Small intestine (tissue), 7 donors: ENCODE measurements around the gene ESX1. TPM values are rescaled to one million over a fixed set of nuclear protein-coding genes. Genes with fewer than 3 reads are reported as not detected.

Experiments used
- DNase-seq, 2 donors: peaks; one replicate each; pipeline versions ENCODE4 v3.0.0 to v3.0.0-alpha.2; 2013
- FAIRE-seq: peaks from 2 replicates; lab custom pipeline; 2012; peaks lifted over from hg19 to GRCh38; lab: Jason Lieb, UNC
- H3K27ac ChIP-seq, 3 donors: one replicate each; pipeline ENCODE4 v1.5.1; 2013; ENCODE audit warnings: low read length in 2 of 3, mild to moderate bottlenecking in 2 of 3, control low read depth in 1 of 3, inconsistent platforms in 1 of 3, low read depth in 1 of 3, moderate library complexity in 1 of 3
- H3K27me3 ChIP-seq, 3 donors: one replicate each; pipeline ENCODE4 v1.6.1; 2013; ENCODE audit warnings: low read length in 3 of 3, inconsistent platforms in 1 of 3; ENCODE audit not compliant: control insufficient read depth in 3 of 3, insufficient read depth in 3 of 3
- H3K36me3 ChIP-seq, 3 donors: one replicate each; pipeline ENCODE4 v1.6.1; 2013; ENCODE audit warnings: low read length in 3 of 3, inconsistent platforms in 1 of 3, low read depth in 1 of 3, mild to moderate bottlenecking in 1 of 3, moderate library complexity in 1 of 3; ENCODE audit not compliant: control insufficient read depth in 3 of 3, insufficient read depth in 2 of 3
- H3K4me1 ChIP-seq, 3 donors: one replicate each; pipeline ENCODE4 v1.6.1; 2013; ENCODE audit warnings: low read length in 2 of 3, inconsistent platforms in 1 of 3, low read depth in 1 of 3, mild to moderate bottlenecking in 1 of 3, moderate library complexity in 1 of 3; ENCODE audit not compliant: control insufficient read depth in 3 of 3, insufficient read depth in 2 of 3
- H3K4me3 ChIP-seq, 3 donors: one replicate each; pipeline ENCODE4 v1.5.1; 2013; ENCODE audit warnings: low read length in 3 of 3, control low read depth in 1 of 3, inconsistent platforms in 1 of 3, low read depth in 1 of 3, mild to moderate bottlenecking in 1 of 3, moderate library complexity in 1 of 3
- H3K9me3 ChIP-seq, 2 donors: one replicate each; pipeline ENCODE4 v1.6.1; 2013; ENCODE audit warnings: low read depth in 1 of 2, low read length in 1 of 2; ENCODE audit not compliant: control insufficient read depth in 2 of 2, insufficient read depth in 1 of 2
- WGBS, 3 donors: extraction: QIAGEN DNeasy Blood & Tissue Kit; methylation state at CpG; one replicate each; pipeline ENCODE4 v1.1.7; 2013; 5-methylcytosine and 5-hydroxymethylcytosine counted together
- polyA plus RNA-seq, 4 donors: library from polyadenylated mRNA; stranded (reverse) in 3 of 4; unstranded in 1 of 4; fragments of 200-250 nt in 3 of 4; fragments of 120-200 nt in 1 of 4; gene quantifications; one replicate each; pipeline versions ENCODE4 v1.2.1 to v1.2.3, GENCODE V29; 2013
- donor health status: healthy with polysubstance abuse.
- donor health status: control.
- donor health status: control.
- donor health status: Bipolar disorder and iron deficiency.
- donor health status: healthy.

The ESX1 gene
- polyA plus RNA-seq, 4 donors, result not detected

- DNase-seq (no peak), FAIRE-seq (no peak)
- Histone ChIP-seq H3K9me3 (no peaks in the 10 kb centered on the region), H3K4me3 (no peak overlapping the region), H3K4me1 (no peaks in the 10 kb centered on the region), H3K27me3 (no peaks in the 10 kb centered on the region), H3K27ac (no peak overlapping the region), H3K36me3 (no peaks in the 10 kb centered on the region)
- WGBS, 3 donors, result 74 to 95% (median 92%) methylated on average over 5 of the region's 5 CpGs
Observed at GRCh38 chrX:104205548-104205947, 49.2 kb downstream of the ESX1 start.

Other genes starting within 250 kb of the ESX1 start
- gene H2BW1, start 241.2 kb downstream of the ESX1 start, polyA plus RNA-seq, result not detected
- not detected for gene H2BW2, start 215.0 kb downstream of the ESX1 start, polyA plus RNA-seq
- gene TMSB15C, start 178.7 kb downstream of the ESX1 start, polyA plus RNA-seq, result 1 to 10 TPM in 1 of 4 donors, under 1 TPM in 1, not detected in 2; 0.54 to 2.9 TPM
- under 1 TPM in 2 of 4 donors, not detected in 2; 0.70 to 0.93 TPM for gene ZCCHC18, start 142.4 kb downstream of the ESX1 start, polyA plus RNA-seq
- 1 to 10 TPM; 2.2 to 9.4 (median 7.7) TPM for gene SLC25A53, start 97.9 kb downstream of the ESX1 start, polyA plus RNA-seq
- gene FAM199X, start 88.5 kb downstream of the ESX1 start, polyA plus RNA-seq, result 10 to 100 TPM in 2 of 4 donors, 1 to 10 TPM in 2; 4.9 to 21.0 (median 10.3) TPM